GM18520 (cell line): ENCODE measurements around the gene GNAT2.

Source experiments
- ATAC-seq: cut with Tn5 transposase; IDR thresholded peaks from one replicate; pipeline ENCODE4 v1.9.1; 2021; ENCODE audit not compliant: unreplicated experiment

Gene GNAT2

GRCh38 chr1:109566982-109567381 lies 52.4 kb downstream of the GNAT2 start:
- no peak for ATAC-seq

- no peak for ATAC-seq
Measured at GRCh38 chr1:109565241-109565640, 54.2 kb downstream of the GNAT2 start.

GRCh38 chr1:109564194-109564878 lies 55.1 kb downstream of the GNAT2 start:
- no peak for ATAC-seq

- ATAC-seq, result no peak
Measured at GRCh38 chr1:109559995-109560394, 59.4 kb downstream of the GNAT2 start.

GRCh38 chr1:109557520-109557919 lies 61.9 kb downstream of the GNAT2 start:
- ATAC-seq, result no peak

GRCh38 chr1:109556563-109556962 lies 62.9 kb downstream of the GNAT2 start:
- no peak for ATAC-seq
